Endometrial microvascular endothelial cells (primary cell): Measurements from ENCODE around the gene SLC38A11. TPM values are rescaled to one million over a fixed set of nuclear protein-coding genes. Genes with fewer than 3 reads are reported as not detected.
"Not testable (repeated sequence)": the region's sequence is repeated elsewhere in the genome, so short reads cannot be mapped to it uniquely, and the experiment has no call there.

Experiments
- in situ Hi-C: cut with HindIII; loops from 2 replicates; pipeline ENCODE4 v1.10.0; 2017; ENCODE audit warnings: low sequenced_read_pairs, low pct_unique_long_range_greater_than_20kb; ENCODE audit errors: inconsistent ontology term
- total RNA-seq: library from RNA; depleted of rRNA; stranded (reverse); fragments of >200 nt; gene quantifications from one replicate; pipeline ENCODE4 v1.2.3, GENCODE V29; 2015; ENCODE audit errors: inconsistent ontology term

The SLC38A11 gene
- total RNA-seq, 1 donor from 2014 or later: not detected

DNA sequence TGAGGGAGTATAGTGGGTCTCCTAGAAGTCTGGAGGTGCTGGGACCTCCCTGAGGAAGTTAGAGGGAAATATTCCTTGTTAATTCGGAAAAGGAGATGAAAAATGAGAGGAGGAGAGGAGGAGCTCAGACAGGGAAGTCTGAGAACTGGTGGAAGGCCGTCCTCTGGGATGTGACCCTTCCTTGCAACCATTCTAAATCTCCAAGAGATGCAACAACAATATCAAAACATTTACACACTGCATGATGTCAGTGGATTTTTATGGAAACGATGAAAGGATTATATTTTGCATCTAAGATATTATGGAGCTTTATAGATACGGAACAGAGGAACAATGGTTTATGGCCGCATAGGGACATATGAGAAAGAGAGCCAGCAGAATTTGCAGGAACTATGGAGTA is 63.9 kb downstream of the SLC38A11 start:
- in situ Hi-C loops: no loop called here

GRCh38 chr2:164890544-164890943 is 64.8 kb downstream of the SLC38A11 start:
- in situ Hi-C loops: no loop called here

- in situ Hi-C loops: no loop called here
These were observed 66.7 kb downstream of the SLC38A11 start for GRCh38 chr2:164888592-164888991.

- in situ Hi-C loops: no loop called here
These were observed 67.7 kb downstream of the SLC38A11 start for GRCh38 chr2:164887434-164888144.

- in situ Hi-C loops: no loop called here
These were observed 73.0 kb downstream of the SLC38A11 start for GRCh38 chr2:164882276-164882675.

- in situ Hi-C loops: no loop called here
These were observed 73.8 kb downstream of the SLC38A11 start for GRCh38 chr2:164881524-164881923.

DNA sequence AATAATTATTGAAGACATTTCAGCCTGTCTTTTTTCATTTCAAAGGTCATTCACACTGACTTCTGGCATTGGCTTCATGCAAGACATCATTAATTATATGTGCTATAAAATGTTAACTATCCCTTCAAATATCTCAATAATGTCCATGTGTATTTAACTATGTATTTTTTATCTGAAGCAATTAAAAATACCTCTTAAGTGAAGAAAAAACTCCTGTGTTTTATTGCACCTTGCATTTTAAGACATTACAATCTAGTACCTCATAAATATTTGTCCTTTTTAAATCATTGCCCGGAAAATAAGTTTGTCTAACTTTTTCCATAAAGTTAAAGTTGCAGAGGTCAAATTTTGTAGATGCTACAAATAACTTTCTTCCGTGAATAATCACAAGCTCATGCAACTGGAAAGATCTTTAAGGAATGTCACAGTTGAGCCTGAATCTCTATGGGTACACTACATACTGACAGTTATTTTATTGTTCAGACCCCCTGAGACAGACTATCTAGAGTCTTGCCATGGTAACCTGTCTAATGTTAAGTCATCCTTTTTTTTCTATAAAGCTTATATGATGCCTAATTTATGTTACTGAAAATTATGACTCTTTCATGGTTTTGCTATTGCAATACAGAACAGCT is 75.3 kb downstream of the SLC38A11 start:
- in situ Hi-C loops: no loop called here

- in situ Hi-C loops: no loop called here
These were observed 77.4 kb downstream of the SLC38A11 start for GRCh38 chr2:164877927-164878326.

DNA sequence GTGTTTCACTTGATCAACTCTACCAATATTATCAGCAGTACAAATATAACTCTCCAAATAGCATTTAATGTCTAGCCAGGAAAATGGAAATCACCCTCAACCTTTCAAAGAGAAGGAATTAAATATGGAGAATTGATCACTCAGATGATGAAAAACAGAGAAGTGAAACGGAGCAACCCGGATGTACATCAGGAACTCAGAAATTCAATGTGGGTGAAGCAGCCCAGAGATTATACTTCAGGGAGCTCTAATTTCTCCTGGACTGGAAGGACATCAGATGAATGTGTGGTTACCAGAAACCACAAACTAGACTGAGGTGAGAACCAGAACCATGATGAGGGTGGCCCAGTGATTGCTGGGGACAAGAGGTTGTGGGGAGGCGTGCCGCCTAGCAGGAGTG is 78.2 kb downstream of the SLC38A11 start:
- in situ Hi-C loops: no loop called here

DNA sequence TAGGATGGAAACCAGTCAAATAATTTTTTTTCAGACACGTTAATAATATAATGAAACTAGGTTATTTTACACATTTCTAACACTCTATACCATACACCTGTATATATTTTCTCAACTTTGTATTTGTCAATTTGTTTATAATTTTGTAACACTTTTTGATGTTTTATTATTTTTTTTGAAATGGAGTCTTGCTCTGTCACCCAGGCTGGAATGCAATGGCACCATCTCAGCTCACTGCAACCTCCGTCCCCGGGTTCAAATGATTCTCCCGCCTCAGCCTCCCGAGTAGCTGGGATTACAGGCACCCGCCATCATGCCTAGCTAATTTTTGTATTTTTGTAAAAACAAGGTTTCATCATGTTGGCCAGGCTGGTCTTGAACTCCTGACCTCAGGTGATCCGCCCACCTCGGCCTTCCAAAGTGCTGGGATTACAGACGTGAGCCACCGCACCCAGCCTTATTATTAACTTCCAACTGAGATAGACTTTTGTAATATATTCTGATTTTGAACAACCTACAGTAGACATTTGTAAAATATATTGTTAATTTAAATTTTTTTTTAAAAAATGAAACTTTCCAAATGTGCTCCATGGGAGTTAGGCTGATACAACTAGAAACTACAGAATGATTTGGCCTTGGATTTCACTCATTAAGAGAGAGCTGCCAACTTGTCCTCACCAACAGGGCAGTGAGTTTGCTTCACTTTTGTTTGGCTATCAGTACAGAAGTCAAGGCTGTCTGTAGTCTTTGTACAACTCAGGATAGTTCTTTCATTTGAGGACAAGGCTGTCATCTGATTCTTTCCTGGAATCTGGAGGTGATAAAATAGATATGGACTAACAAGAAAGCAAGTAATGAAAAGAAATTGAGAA is 79.8 kb downstream of the SLC38A11 start:
- in situ Hi-C loops: no loop called here

GRCh38 chr2:164873210-164873908 is 82.0 kb downstream of the SLC38A11 start:
- in situ Hi-C loops: no loop called here

DNA sequence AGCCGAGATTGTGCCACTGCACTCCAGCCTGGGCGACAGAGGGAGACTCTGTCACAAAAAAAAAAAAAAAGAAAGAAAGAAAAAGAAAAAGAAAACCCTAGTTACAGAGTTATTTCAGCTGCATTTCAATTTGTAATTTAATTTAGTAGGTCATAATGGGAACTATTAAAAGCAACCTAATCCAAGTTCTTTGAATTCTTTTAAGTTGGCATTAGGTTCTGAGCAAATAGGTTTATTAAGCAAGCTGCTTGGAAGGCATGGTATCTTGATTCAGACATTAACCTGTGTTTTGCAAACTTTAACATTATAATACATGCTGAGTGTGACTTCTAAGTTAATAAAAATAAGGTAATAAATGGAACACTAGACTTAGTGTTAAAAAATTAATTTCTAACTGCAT is 83.9 kb downstream of the SLC38A11 start:
- in situ Hi-C loops: no loop called here

DNA sequence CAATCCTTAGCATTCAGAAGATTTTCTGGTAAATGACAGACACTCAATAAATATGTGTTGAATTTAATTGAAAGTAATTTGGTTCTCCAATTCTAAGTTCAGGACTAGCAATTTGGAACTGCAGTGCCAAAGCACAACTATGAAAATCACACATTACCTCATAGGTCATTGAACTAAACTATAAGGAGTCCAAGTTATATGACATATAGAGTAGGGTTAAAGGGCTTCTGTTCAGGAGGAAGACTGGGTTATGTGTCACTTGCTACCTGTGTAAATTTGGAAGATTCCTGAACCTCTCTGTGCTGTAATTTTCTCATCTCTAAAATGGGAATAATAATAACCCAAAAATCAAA is 85.9 kb downstream of the SLC38A11 start:
- in situ Hi-C loops: no loop called here

DNA sequence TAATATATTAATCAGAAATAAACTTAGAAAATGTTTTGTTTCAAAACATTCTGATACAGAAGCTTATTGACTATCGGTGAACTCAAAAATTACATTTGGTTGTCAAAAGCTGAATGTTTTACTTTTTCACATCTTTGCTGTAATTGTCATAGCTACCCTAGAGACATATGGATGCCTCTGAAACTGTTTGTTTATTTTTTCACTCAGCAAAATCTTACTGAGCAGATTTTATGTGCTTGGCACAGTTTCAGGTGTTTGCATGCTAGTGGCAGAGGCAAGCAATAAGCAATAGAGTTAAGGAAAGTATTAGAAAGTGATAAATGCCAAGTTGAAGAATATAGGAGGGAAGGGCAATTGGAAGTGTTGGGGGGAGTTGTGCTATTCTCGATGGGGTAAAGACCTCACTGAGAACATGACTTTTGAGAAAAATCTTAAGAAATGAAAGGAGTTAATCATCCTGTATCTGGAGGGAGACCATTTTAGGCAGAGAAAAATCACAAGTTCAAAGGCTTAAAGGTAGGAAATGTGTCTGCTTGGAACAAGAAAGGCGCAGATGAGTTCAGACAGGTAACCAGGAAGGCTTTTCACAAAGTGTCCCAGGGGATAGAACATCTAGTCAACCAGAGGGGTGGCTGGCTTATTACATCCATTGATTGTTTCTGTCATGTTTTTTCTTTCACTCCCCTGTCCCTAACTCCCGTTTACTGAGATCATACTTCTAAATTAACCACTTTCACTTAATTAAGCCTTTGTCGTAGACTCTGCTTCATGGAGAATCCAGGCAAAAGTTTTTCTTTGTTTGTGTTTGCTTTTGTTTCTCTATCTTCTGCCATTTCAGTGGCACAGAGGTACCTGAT is 86.5 kb downstream of the SLC38A11 start:
- in situ Hi-C loops: no loop called here

DNA sequence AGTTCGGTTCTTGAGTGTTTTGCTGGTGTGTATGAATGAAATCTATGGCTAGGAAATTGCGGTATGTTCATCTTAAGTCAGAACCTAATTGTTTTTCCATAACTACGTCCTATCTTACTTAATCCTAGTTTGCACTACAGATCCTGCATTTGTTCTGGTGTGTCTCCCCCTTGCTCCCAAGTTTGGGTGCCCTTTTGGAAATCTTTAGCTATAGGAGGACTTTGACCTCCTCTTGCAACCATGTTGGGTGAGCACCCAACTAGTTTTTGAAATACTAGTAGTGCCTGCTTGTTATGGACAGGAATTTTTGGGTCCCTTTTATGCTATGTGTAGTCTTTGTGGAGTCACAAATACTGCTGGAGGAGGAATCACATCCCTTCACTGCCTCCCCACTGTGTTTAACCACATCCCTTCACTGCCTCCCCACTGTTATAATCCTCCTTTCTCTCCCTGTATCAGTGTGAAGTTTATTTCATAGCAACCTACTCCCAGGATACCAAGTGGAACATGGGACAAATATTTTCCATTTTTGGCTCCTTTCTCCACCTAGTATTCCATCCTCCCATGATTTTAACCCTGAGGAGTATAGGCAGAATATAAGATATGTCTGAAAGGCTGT is 87.4 kb downstream of the SLC38A11 start:
- in situ Hi-C loops: no loop called here

- in situ Hi-C loops: not testable (repeated sequence)
These were observed 88.9 kb downstream of the SLC38A11 start for GRCh38 chr2:164866381-164866780.

- in situ Hi-C loops: no loop called here
These were observed 94.7 kb downstream of the SLC38A11 start for GRCh38 chr2:164860694-164861042.
